Parietal lobe (tissue), 2 donors: ENCODE measurements around the gene MST1R. TPM values are rescaled to one million over a fixed set of nuclear protein-coding genes. Genes with fewer than 3 reads are reported as not detected.

Experiments
- small RNA-seq: library from RNA; depleted of rRNA; stranded (forward); fragments of <200 nt; gene quantifications from one replicate; pipeline ENCODE3, GENCODE V24; 2014; ENCODE audit warnings: low replicate concordance
- total RNA-seq: library from RNA; depleted of rRNA; stranded (reverse); fragments of >200 nt; gene quantifications from one replicate; pipeline ENCODE4 v1.2.3, GENCODE V29; 2014

The MST1R gene
- 3.8 TPM for total RNA-seq

DNA sequence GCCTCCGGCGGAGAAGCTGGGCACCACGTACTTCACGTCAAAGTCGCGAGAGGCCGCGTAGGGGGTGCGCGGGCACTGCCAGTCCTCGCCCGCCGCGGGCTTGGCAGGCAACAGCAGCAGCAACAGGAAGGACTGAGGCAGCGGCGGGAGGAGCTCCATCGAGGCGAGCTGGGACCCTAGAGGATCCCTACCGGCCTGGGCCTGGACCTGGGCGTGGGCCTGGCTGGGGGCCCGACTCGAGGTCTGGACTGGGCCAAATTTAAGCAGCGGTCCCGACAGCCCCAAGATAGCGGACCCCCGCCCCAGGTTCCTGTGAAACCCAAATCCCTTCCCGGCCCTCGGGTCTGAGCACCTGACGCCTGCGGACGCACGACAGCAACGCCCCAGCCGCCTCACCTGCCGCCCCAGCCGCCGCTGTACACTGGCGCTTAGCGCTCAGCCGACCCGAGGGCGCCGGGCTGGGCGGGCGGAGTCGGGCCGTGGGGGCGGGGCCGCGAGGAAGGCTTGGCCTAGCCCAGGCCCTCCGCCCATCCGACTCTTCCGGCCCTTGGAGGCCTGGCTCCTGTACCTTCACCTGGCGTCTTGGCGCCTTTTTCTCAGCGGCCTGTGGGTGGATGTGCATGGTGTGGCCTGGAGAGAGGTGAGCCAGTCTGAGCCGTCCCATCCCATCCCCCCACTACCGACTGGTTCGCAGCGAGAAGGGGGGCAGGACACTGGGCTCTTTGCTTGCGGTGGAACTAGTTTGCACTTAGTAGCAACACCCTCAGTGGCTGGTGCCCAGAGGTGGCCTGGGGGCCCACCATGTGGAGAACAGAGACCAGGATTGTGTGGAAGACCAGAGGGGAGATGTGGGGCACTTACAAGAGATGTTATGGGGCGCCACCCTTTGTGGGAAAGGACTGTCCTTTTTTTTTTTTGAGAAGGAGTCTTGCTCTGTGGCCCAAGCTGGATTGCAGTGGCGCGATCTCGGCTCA, at the start of gene MST1R:
MST1R (minus strand) TSS at position 423 of the 974 bp plus-strand sequence; CDS start at position 159, 264 bp downstream.

DNA sequence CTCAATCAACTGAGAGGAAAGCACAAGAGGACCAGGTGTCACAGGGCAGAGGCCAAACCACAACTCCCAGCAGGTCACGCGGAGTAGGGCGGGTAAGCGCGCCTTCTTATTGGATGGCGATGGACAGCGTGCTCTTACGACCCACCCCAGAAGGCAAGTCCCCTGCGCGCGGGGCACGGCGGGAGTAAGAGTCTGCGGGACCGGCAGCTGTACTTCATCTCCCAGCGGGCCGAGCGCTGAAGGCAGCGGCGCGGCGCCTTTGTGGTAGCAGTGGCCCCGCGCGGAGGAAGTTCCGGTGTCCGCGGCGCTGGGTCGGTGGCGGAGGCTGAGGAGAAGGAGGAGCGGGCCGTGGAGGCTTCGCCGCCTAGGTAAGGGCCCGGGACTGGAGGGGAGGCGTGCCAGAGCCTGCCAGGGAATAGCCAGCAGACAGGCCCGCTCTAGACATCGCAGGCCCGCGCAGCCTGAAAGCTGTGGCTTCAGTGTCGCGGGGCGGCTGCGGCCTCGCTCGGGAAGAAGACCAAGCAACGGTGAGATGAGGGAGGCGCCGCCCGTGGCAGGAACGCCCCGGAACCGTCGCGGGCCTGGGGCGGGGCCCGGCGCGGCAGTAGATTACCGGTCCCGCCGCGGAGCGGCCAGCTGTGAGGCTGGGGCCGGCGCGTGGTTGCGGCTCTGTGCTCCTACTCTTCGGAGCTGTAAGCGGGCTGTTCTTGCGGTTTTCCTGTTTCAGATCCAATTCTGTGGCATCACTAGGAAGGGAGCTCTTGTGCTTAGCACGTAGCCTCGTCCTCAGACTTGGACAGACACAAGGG, 36.4 kb upstream of the MST1R start, which contains the start of gene RBM6:
RBM6 (plus strand) TSS at position 293 of the 809 bp plus-strand sequence. CDS start 22,492 bp downstream, outside the sequence.

DNA sequence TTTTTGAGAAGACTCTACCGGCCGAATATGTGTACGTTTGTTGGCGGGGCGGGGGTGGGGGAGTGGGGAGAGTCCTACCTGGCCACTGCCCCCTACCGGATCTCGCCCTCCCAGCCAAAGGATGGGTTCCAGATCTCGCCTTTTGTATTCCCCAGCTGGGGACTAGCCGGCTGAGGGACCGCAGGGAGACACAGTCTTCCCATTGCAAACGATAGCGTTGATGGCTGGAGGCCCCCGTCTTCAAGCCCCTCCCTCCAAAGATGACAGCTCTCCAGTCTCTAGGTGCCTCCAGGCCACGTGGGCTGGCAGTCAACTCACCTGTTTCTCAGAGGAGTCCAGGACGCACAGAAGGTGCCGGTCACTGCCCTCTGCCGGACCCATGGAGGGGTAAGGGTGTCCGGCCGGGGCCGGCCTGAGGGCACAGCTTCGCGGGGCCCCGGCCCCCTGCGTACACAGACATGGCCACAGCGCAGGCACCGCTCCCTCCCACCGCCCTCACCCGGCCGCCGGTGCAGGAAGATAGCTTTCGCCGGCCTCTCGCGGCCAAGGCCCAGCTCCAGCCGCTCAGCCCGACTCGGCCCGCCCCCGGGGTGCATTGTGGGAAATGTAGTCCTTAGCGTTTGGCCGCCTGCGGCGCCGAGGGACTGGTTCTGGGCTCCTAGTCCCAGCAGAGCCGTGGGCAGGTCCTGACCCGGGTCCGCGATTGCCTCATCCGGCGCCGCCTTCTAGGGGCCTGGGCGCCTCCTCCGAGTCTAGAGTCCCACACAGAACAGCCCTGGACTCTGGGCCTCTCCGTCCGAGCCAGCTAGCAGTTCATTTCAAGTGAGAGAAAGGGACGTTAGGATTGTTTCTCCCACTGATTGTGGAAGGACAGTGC, 25.9 kb upstream of the MST1R start, which contains the start of gene MON1A:
MON1A (minus strand) TSS at position 521 of the 877 bp plus-strand sequence. CDS start 16,465 bp downstream, outside the sequence.

DNA sequence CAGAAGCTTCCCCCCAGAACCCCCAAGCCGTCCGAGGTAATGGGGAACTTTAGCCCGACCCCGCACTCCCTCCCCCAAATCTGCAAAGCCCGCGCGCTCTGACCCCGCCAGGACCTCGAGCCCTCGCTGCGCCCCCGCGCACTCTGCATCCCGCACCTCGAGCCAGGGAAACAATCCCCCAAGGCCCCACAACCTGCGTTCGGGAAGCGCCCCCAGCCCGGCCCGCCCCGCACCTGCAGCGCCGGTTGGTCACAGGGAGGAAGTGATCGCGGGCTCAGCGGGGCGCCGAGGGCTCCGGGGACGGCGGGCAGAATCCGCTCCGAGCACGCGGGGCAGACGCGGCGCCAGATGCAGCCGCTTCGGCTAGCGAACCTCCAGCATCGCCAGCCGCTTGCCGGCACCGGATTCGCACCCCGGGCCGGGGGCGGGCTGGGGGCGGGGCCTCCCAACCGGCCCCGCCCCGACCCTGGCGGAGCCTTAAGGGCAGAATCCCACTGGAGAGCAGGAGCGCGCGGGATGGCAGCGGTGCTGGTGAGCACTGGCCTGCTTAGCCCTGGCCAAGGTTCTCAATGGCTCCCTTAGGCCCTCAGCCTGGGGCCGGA, 34.0 kb downstream of the MST1R start, which contains the start of gene CAMKV:
CAMKV (minus strand) TSS at position 382 of the 602 bp plus-strand sequence. CDS start 7,518 bp downstream, outside the sequence.

DNA sequence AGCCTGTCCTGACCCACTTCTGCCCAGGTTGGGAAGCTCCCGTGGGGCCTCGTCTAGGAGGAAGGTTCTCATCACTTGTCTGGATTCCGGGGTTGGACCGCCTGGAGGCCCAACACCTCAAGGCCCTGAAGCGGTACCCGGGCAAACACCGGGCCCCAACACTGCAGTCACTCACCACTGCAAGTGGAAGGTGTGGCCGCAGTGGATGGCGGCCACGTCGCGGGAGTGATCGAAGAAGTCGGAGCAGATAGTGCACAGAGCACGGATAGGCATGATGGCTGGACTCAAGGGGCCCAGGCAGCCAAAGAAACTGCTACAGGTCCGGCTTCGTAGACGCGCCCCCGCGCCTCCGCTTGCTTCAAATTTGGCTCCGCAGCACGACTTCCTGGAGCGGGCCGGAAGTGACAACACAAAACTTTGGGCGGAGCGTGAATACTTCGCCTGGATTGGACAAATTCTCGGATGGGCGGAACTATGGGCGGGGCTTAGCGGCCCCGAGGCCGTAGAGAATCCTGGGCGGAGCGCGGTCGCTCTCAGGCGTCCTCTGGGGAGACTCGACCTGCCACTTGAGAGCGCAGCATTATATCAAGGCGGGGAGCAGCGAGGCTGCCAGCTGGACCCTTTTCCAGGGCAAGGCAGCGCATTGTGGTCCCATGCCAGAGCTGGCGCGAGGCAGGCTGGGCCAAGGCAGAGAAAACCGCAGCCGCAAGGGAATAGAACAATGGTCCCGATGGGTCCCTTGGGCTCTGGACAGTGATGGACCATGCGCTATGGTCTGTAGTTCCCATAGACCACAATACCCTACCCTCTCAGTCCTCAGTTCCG, 47.3 kb downstream of the MST1R start, which contains the start of gene TRAIP:
TRAIP (minus strand) TSS at position 384 of the 825 bp plus-strand sequence; CDS start at position 273, 111 bp downstream.

Small RNA genes within 50 kb of the gene (small RNA-seq; reads per million reads assigned to genes)
- gene RN7SL217P, result not detected

Other genes starting within 250 kb of the MST1R start
- 94.8 TPM for gene APEH, start 229.5 kb downstream of the MST1R start, total RNA-seq
- gene MST1, start 214.4 kb downstream of the MST1R start, total RNA-seq, result 10.6 TPM
- 36.9 TPM for gene RNF123, start 214.3 kb downstream of the MST1R start, total RNA-seq
- gene AMIGO3, start 184.2 kb downstream of the MST1R start, total RNA-seq, result 1.3 TPM
- 11.3 TPM for gene GMPPB, start 179.9 kb downstream of the MST1R start, total RNA-seq
- gene IP6K1, start 117.3 kb downstream of the MST1R start, total RNA-seq, result 66.4 TPM
- not detected for gene CDHR4, start 104.0 kb downstream of the MST1R start, total RNA-seq
- gene INKA1, start 100.6 kb downstream of the MST1R start, total RNA-seq, result 13.5 TPM
- 6.6 TPM for gene UBA7, start 89.9 kb downstream of the MST1R start, total RNA-seq
- 6.6 TPM for gene TRAIP, start 47.3 kb downstream of the MST1R start, total RNA-seq
- 283 TPM for gene CAMKV, start 34.0 kb downstream of the MST1R start, total RNA-seq
- 16.6 TPM for gene MON1A, start 25.9 kb upstream of the MST1R start, total RNA-seq
- 213 TPM for gene RBM6, start 36.3 kb upstream of the MST1R start, total RNA-seq
- gene RBM5, start 185.0 kb upstream of the MST1R start, total RNA-seq, result 503 TPM